ENCODE measurements around the gene TBL1X.

DNA sequence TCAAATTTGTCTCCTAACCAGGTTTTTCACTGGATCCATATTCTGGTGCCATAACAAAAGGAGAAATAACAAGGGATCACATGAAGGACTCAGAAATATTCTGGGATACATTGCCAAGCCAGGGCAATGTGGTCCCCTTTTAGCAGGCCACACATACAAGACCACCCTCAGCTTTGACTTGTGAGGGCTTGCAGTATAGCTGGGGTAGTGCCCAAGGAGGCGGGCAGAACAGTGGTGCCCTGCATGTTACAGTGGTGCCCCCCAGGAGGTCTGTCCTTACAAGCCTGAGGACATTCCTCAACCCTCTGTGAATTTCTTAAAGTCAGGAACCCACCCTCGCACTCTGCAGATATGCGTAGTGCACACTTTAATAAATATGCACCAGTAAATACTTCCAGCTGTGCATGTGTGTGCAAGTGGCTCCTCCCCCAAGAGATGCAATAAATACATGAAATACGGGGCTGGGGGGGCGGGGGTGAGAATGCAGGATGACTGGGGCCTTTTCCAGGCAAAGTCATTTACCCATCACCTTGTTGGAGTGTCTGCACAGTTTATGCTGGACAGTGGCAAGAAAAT lies 34.4 kb upstream of the TBL1X start:
- TF ChIP-seq, protein P1, sequence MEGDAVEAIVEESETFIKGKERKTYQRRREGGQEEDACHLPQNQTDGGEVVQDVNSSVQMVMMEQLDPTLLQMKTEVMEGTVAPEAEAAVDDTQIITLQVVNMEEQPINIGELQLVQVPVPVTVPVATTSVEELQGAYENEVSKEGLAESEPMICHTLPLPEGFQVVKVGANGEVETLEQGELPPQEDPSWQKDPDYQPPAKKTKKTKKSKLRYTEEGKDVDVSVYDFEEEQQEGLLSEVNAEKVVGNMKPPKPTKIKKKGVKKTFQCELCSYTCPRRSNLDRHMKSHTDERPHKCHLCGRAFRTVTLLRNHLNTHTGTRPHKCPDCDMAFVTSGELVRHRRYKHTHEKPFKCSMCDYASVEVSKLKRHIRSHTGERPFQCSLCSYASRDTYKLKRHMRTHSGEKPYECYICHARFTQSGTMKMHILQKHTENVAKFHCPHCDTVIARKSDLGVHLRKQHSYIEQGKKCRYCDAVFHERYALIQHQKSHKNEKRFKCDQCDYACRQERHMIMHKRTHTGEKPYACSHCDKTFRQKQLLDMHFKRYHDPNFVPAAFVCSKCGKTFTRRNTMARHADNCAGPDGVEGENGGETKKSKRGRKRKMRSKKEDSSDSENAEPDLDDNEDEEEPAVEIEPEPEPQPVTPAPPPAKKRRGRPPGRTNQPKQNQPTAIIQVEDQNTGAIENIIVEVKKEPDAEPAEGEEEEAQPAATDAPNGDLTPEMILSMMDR (IDR thresholded peaks at IDR 0.05; ENCODE audit: low read depth, low read length), result no peak
- no peak for TF ChIP-seq POLR2A (IDR thresholded peaks at IDR 0.05; ENCODE audit: extremely low read depth, insufficient read length)

Data from NB4 (cell line).